ENCODE measurements around the gene KLRD1. TPM values are rescaled to one million over a fixed set of nuclear protein-coding genes. Genes with fewer than 3 reads are reported as not detected.
"Not testable (repeated sequence)": the region's sequence is repeated elsewhere in the genome, so short reads cannot be mapped to it uniquely, and the experiment has no call there.

The KLRD1 gene
- total RNA-seq, 6 donors from 2014 or later = 4.7 to 10.9 (median 6.6) TPM

- Histone ChIP-seq H3K4me3 (peak overlapping the region in 3 of 4 donors; percentile 56 to 59 (median 57)), H3K36me3 (no peaks in the 10 kb centered on the region), H3K9me3 (no peaks in the 10 kb centered on the region), H3K27me3 (no peaks in the 10 kb centered on the region), H3K4me1 (peaks cover 14 to 42% (median 27%) of the 10 kb centered on the region in 4 donors), H3K27ac (peak overlapping the region; percentile 83 to 95 (median 88))
- WGBS, 2 donors = 1% methylated on average over 15 of the region's 15 CpGs
- no peak for TF ChIP-seq POLR2A (IDR thresholded peaks at IDR 0.05)
- no peak for TF ChIP-seq EP300 (IDR thresholded peaks at IDR 0.05)
- no peak for TF ChIP-seq POLR2AphosphoS5 (IDR thresholded peaks at IDR 0.05)
- TF ChIP-seq, protein P1, sequence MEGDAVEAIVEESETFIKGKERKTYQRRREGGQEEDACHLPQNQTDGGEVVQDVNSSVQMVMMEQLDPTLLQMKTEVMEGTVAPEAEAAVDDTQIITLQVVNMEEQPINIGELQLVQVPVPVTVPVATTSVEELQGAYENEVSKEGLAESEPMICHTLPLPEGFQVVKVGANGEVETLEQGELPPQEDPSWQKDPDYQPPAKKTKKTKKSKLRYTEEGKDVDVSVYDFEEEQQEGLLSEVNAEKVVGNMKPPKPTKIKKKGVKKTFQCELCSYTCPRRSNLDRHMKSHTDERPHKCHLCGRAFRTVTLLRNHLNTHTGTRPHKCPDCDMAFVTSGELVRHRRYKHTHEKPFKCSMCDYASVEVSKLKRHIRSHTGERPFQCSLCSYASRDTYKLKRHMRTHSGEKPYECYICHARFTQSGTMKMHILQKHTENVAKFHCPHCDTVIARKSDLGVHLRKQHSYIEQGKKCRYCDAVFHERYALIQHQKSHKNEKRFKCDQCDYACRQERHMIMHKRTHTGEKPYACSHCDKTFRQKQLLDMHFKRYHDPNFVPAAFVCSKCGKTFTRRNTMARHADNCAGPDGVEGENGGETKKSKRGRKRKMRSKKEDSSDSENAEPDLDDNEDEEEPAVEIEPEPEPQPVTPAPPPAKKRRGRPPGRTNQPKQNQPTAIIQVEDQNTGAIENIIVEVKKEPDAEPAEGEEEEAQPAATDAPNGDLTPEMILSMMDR (IDR thresholded peaks at IDR 0.05) = no peak
- peak; percentile 87 to 89 for ATAC-seq (ENCODE audit: low FRiP score in 2 of 2)
- peak in 1 of 2 donors; percentile 75 for DNase-seq
Measured at GRCh38 chr12:10364815-10365622, 57.3 kb downstream of the KLRD1 start.

DNA sequence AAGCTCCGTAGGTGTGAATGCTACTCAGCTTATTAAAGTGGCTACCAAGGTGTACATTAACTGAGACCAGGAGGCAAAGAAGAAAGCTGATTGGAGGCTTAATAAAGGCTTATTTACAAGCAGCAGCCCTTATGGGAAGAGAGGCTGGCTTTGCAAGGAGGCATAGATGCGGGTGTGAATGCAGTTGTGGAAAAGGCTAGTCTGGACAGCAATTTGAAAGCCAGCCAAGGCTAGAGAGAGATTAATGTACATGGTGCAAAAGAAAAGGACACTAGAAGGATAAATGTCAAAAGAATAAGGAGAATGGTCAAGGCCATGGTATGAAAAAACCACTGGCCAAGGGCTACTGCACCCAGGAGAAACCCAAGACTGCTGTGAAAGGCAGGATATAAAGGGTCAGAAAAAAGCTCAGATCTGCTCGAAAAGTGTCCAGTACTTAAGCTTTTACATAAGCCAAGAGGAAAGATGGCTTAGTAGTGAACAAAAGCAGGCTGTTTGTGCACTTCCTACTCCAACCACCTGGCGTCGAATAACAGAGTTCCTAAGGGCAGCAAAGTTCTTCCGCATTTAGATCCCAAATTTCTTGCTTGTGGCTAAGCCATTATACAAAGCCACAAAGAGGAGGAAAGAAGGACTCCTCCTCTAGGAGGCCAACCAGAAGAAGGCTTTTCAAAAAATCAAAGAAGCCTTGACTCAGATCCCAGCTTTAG is 58.2 kb downstream of the KLRD1 start:
- H3K4me1 ChIP-seq = peaks cover 14 to 42% (median 27%) of the 10 kb centered on the region in 4 donors
- TF ChIP-seq POLR2A (IDR thresholded peaks at IDR 0.05) (no peak), EP300 (IDR thresholded peaks at IDR 0.05) (no peak)
- TF ChIP-seq, protein P1 (IDR thresholded peaks at IDR 0.05) = peak in 1 of 6 experiments; percentile 6
- 39 to 53% methylated on average over 6 of the region's 6 CpGs for WGBS, 2 donors
- H3K9me3 ChIP-seq = no peaks in the 10 kb centered on the region
- H3K27me3 ChIP-seq = no peaks in the 10 kb centered on the region
- peak overlapping the region; percentile 83 to 95 (median 88) for H3K27ac ChIP-seq
- peak in 1 of 2 donors; percentile 7 for ATAC-seq (ENCODE audit: low FRiP score in 2 of 2)
- H3K4me3 ChIP-seq = peak overlapping the region in 3 of 4 donors; percentile 56 to 59 (median 57)
- DNase-seq = no peak
- H3K36me3 ChIP-seq = no peaks in the 10 kb centered on the region

GRCh38 chr12:10366875-10367274 is 59.2 kb downstream of the KLRD1 start:
- H3K27me3 ChIP-seq = no peaks in the 10 kb centered on the region
- TF ChIP-seq EP300 (IDR thresholded peaks at IDR 0.05) (no peak), POLR2A (IDR thresholded peaks at IDR 0.05) (no peak), POLR2AphosphoS5 (IDR thresholded peaks at IDR 0.05) (no peak)
- TF ChIP-seq, protein P1 (IDR thresholded peaks at IDR 0.05) = peak in 3 of 6 experiments; percentile 7 to 27 (median 18)
- no peaks in the 10 kb centered on the region for H3K36me3 ChIP-seq
- H3K4me1 ChIP-seq = peaks cover 14 to 38% (median 23%) of the 10 kb centered on the region in 4 donors
- no peak overlapping the region for H3K4me3 ChIP-seq
- H3K27ac ChIP-seq = peak overlapping the region; percentile 5 to 95 (median 88)
- ATAC-seq (ENCODE audit: low FRiP score in 2 of 2) (no peak), DNase-seq (no peak)
- no peaks in the 10 kb centered on the region for H3K9me3 ChIP-seq

- 73% methylated on average over 4 of the region's 4 CpGs for WGBS, 2 donors
- not testable (repeated sequence) for H3K36me3 ChIP-seq; H3K27me3 ChIP-seq; ATAC-seq (ENCODE audit: low FRiP score in 2 of 2); H3K4me3 ChIP-seq; H3K9me3 ChIP-seq; DNase-seq
- Histone ChIP-seq H3K4me1 (peaks cover 20 to 42% (median 26%) of the 10 kb centered on the region in 4 donors), H3K27ac (peak overlapping the region in 2 of 4 donors; percentile 34 to 95)
Measured at GRCh38 chr12:10367714-10368113, 60.0 kb downstream of the KLRD1 start.
